ENCODE data around the gene CACNA1A.

Gene CACNA1A

GRCh38 chr19:13309864-13310263 lies 196.4 kb downstream of the CACNA1A start:
- no peak for DNase-seq (ENCODE audit: low spot score)

- no peak for DNase-seq (ENCODE audit: low spot score)
These were observed 202.7 kb downstream of the CACNA1A start for GRCh38 chr19:13303381-13304129.

GRCh38 chr19:13302526-13303270 lies 203.6 kb downstream of the CACNA1A start:
- no peak for DNase-seq (ENCODE audit: low spot score)

- DNase-seq (ENCODE audit: low spot score), result no peak
These were observed 204.5 kb downstream of the CACNA1A start for GRCh38 chr19:13301627-13302334.

- no peak for DNase-seq (ENCODE audit: low spot score)
These were observed 205.8 kb downstream of the CACNA1A start for GRCh38 chr19:13300421-13301030.

- no peak for DNase-seq (ENCODE audit: low spot score)
These were observed 206.4 kb downstream of the CACNA1A start for GRCh38 chr19:13299838-13300237.

- no peak for DNase-seq (ENCODE audit: low spot score)
These were observed 207.5 kb downstream of the CACNA1A start for GRCh38 chr19:13298565-13299481.

GRCh38 chr19:13297023-13297422 lies 209.3 kb downstream of the CACNA1A start:
- no peak for DNase-seq (ENCODE audit: low spot score)

- no peak for DNase-seq (ENCODE audit: low spot score)
These were observed 211.3 kb downstream of the CACNA1A start for GRCh38 chr19:13294812-13295567.

GRCh38 chr19:13291913-13292312 lies 214.4 kb downstream of the CACNA1A start:
- DNase-seq (ENCODE audit: low spot score), result no peak

GRCh38 chr19:13290741-13291140 lies 215.5 kb downstream of the CACNA1A start:
- no peak for DNase-seq (ENCODE audit: low spot score)

GRCh38 chr19:13289295-13289694 lies 217.0 kb downstream of the CACNA1A start:
- DNase-seq (ENCODE audit: low spot score), result no peak

- no peak for DNase-seq (ENCODE audit: low spot score)
These were observed 219.9 kb downstream of the CACNA1A start for GRCh38 chr19:13286195-13286985.

GRCh38 chr19:13284929-13285928 lies 221.1 kb downstream of the CACNA1A start:
- no peak for DNase-seq (ENCODE audit: low spot score)

- DNase-seq (ENCODE audit: low spot score), result no peak
These were observed 222.4 kb downstream of the CACNA1A start for GRCh38 chr19:13283871-13284270.

GRCh38 chr19:13282486-13283065 lies 223.7 kb downstream of the CACNA1A start:
- no peak for DNase-seq (ENCODE audit: low spot score)

GRCh38 chr19:13281567-13282291 lies 224.6 kb downstream of the CACNA1A start:
- DNase-seq (ENCODE audit: low spot score), result no peak
